Esophagus muscularis mucosa (tissue), 3 donors: ENCODE measurements around the gene CHMP1A.

ENCODE experiments used
- CTCF ChIP-seq, 3 experiments: fragments of 200-600 bp in 2 of 3; fragments of 450-650 bp in 1 of 3; sonication (generic) in 2 of 3; IDR thresholded peaks; one replicate each; pipeline ENCODE4 v1.5.1; 2017 to 2019; ENCODE audit warnings: antibody characterized with exemption in 3 of 3, mild to moderate bottlenecking in 2 of 3, moderate library complexity in 1 of 3
- POLR2A ChIP-seq: fragments of 450-650 bp; IDR thresholded peaks from one replicate; pipeline ENCODE4 v1.6.1; 2017; ENCODE audit warnings: antibody characterized with exemption, moderate library complexity, mild to moderate bottlenecking, low read depth

- TF ChIP-seq CTCF (IDR thresholded peaks at IDR 0.05) (no peak), POLR2A (no peak)
Measured at GRCh38 chr16:89668790-89669158, 11.3 kb upstream of the CHMP1A start.
